ES-I3 (cell line): ENCODE data around the gene RAB40AL.
"Not testable (repeated sequence)": the region's sequence is repeated elsewhere in the genome, so short reads cannot be mapped to it uniquely, and the experiment has no call there.

Source experiments
- H3K36me3 ChIP-seq: 2 replicates; pipeline ENCODE4 v1.6.1; 2013; ENCODE audit warnings: mild to moderate bottlenecking, low read length, control low read depth, moderate library complexity; ENCODE audit not compliant: insufficient read depth
- H3K4me1 ChIP-seq: 2 replicates; pipeline ENCODE4 v1.6.1; 2013; ENCODE audit warnings: mild to moderate bottlenecking, control low read depth, low read length; ENCODE audit not compliant: insufficient read depth
- H3K9ac ChIP-seq: 2 replicates; pipeline ENCODE4 v1.6.1; 2013; ENCODE audit warnings: low read depth, mild to moderate bottlenecking, low read length, moderate library complexity
- H3K9me3 ChIP-seq: 2 replicates; pipeline ENCODE4 v1.6.1; 2013; ENCODE audit warnings: mild to moderate bottlenecking, low read length, moderate library complexity; ENCODE audit not compliant: control insufficient read depth, insufficient read depth

Gene RAB40AL

DNA sequence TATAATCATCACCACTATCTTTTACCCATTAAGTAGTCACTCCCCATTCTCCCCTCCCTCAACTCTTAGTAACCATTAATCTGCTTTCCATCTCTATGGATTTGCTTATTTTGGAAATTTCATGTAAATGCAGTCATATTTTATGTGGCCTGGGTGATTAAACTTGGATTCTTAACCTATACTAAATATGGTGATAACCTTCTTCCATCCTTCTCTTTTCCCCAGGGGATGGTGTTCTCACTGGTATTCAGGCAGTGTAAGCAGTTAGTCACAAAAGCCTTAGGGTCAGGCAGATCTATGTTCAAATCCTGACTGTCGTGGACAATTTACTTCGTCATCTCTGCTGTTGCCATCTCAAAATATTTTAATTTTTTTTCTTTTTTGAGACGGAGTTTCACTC lies 29.6 kb downstream of the RAB40AL start:
- Histone ChIP-seq H3K4me1 (no peaks in the 10 kb centered on the region), H3K36me3 (no peaks in the 10 kb centered on the region), H3K9me3 (peaks cover 10% of the 10 kb centered on the region; the same call in 1 of the 2 replicates), H3K9ac (no peak overlapping the region)

DNA sequence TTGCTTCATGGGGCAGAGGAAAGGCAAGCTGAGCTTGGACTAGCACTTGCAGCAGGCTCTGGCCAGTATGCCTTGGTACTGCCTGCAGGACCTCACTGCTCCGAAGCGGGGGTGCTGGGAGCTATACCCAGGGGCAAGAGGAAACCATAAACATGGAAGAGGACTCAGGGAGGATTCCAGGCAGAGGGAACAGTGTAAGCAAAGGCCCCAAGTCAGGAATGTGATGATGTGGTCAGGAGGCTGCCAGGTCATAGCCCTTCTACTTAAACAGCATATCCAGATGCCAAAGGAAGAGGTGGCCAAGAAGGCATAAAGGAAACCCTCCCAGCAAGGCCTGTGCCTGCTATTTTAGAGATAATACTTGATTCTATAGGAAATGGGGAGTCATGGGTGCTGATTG lies 31.1 kb downstream of the RAB40AL start:
- H3K9ac ChIP-seq: no peak overlapping the region
- H3K9me3 ChIP-seq: peaks cover 10% of the 10 kb centered on the region; the same call in 1 of the 2 replicates
- no peaks in the 10 kb centered on the region for H3K4me1 ChIP-seq
- no peaks in the 10 kb centered on the region for H3K36me3 ChIP-seq

DNA sequence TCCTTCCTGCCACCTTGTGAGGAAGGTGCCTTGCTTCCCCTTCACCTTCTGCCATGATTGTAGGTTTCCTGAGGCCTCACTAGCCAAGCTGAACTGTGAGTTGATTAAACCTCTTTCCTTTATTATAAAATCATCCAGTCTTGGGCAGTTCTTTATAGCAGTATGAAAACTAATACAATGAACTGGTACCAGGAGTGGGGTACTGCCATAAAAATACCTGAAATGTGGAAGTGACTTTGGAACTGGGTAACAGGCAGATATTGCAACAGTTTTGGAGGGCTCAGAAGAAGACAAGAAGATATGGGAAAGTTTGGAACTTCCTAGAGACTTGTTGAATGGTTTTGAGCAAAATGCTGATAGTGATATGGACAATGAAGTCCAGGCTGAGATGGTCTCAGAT lies 34.5 kb downstream of the RAB40AL start:
- H3K36me3 ChIP-seq, H3K4me1 ChIP-seq, H3K9ac ChIP-seq: not testable (repeated sequence)
- peaks cover 10% of the 10 kb centered on the region; the same call in 1 of the 2 replicates for H3K9me3 ChIP-seq

DNA sequence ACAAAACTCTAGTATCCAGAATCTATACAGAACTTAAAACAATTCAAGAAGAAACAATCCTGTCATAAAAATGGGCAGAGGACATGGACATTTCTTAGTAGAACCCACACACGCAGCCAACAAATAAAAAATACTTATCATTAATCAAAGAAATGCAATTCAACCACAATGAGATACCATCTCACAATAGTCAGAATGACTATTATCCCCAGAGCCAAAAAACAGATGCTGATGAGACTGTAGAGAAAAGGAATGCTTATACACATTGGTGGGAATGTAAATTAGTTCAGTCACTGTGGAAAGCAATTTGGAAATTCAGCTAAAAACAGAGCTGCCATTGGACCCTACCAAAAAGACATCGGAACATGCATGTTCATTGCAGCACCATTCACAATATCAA lies 37.9 kb downstream of the RAB40AL start:
- Histone ChIP-seq H3K4me1 (no peaks in the 10 kb centered on the region), H3K9ac (no peak overlapping the region), H3K9me3 (peaks cover 4% of the 10 kb centered on the region; the same call in 1 of the 2 replicates)

DNA sequence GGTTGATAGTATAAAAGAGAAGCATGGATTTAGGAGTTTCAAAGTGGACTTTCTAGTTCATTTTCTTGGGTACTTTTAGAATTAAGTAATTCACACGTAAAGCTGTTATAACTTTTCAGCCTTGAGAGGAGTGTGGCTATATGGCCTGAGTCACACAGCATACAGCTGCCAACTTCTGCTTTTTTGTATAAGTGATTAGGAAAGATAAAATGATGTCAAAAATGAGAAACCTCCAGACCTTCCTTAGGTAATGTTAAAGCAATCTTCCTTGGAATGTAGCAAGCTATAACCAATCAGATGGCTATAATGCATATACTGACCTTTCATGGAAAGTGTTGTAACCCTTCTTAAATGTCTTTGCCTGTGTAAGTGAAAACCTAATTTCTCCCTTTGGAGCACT lies 39.2 kb downstream of the RAB40AL start:
- H3K9me3 ChIP-seq: peaks cover 3% of the 10 kb centered on the region; the same call in 1 of the 2 replicates
- no peaks in the 10 kb centered on the region for H3K36me3 ChIP-seq
- H3K9ac ChIP-seq: no peak overlapping the region
- H3K4me1 ChIP-seq: no peaks in the 10 kb centered on the region

More for the DNA sequence above, 37.9 kb downstream of the RAB40AL start:
- H3K36me3 ChIP-seq: no peaks in the 10 kb centered on the region

DNA sequence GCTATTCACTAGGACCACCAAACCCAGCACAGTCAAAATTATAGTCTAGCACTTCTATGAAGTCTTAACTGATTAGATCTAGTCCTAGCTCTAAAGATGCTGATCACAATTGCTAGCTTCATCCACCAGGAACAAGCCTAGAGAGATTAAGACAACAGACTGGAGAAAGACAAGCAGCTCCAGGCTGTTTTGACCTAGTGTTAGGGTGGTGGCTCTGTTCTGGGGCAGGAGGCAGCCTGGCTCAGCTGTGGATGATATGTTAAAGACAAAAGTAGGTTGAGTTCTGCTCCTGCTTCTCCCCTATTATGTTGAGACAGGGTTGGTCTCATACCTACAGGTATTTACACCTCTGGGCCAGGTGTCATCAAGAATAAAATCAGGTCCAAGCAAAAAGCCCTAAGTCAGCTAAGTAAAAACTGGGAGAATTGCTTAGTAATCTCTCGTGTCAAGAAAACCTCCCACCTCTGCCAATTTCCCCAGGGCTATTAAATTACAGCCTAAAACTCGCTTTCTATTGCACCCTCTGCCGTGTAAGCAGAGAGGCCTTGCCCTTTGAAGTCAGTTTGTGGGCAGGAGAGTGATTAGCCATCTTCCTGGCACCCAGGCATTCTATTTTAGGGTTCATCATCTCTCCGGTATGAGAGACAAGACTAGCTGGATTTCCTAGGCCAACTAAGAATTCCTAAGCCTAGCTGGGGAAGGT lies 39.9 kb downstream of the RAB40AL start:
- Histone ChIP-seq H3K9me3 (no peaks in the 10 kb centered on the region), H3K36me3 (no peaks in the 10 kb centered on the region), H3K4me1 (no peaks in the 10 kb centered on the region), H3K9ac (no peak overlapping the region)

DNA sequence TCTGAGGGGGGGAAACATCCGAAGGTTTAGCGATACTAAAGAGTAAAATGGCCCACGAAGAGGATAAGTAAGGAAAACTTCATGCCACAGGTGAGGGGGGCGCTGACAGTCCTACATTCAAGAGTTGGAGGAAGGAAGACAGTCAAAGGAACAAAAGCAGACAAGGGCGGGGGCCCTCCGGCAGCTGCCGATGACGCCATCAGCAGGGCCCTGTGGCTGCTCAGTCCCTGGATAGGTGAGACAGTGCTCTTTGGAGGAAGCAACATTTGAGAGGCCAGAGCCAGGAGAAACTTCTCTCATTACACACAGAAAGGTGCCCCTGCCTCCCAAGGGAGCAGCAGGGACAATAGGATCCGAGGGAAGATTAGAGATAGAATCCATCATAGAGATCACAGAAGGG lies 41.5 kb downstream of the RAB40AL start:
- Histone ChIP-seq H3K9me3 (no peaks in the 10 kb centered on the region), H3K36me3 (no peaks in the 10 kb centered on the region), H3K4me1 (no peaks in the 10 kb centered on the region), H3K9ac (no peak overlapping the region)

DNA sequence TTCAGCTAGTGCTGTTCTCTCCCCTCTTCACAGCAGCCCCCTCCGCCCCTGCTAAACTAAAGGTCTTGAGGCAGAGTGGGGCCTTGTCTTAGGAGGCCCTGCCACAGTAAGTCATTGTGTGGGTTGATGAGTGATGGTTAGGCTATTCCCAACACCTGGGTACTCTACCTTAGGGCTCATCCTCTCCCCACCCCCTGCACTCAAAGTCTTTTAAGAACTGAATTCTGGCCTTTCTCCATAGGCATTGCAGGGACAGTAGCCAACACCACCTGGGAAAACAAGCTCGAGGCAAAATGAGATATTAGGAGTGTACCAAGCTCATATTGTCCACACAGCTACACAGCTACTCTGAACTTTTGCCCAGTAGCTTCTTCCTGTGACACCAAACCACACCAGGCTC lies 42.5 kb downstream of the RAB40AL start:
- Histone ChIP-seq H3K9ac (no peak overlapping the region), H3K9me3 (no peaks in the 10 kb centered on the region), H3K4me1 (no peaks in the 10 kb centered on the region), H3K36me3 (no peaks in the 10 kb centered on the region)

DNA sequence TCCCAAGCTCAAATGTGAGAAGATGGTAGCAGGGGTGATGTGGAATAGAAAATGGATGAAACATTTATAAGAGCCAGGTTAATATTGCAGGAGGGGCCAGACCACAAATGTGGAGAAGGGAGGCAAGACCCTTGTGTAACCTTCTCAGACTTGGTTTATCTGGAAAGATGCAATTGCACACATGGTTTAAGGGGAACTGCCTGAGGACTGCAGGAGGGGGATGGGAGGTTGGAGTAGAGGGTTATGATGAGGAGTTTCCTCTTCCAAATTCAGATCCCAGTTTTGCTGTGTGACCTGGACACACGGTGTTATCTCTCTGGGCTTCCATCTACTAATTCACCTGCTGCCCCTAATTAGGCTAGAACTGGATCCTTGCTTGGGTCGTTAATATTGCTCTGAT lies 46.1 kb downstream of the RAB40AL start:
- H3K36me3 ChIP-seq: no peaks in the 10 kb centered on the region
- H3K9ac ChIP-seq: no peak overlapping the region
- no peaks in the 10 kb centered on the region for H3K4me1 ChIP-seq
- no peaks in the 10 kb centered on the region for H3K9me3 ChIP-seq

DNA sequence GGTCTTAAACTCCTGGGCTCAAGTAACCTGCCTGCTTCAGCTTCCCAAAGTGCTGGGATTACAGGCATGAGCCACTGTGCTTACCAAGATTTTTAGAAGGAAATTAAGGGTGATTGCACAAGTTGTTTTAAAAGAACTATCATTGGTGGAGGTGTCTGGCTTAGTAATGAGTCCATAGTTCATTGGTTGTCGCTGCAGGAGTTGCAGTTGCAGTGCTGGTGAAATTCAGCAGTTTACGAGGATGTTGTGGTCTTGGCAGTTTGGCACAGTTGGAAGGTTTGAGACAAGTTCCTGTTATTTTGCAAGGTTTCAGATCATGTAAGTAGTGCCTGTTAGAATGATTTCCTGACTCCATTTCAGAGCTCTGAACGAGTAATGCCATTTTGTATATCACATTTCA lies 48.1 kb downstream of the RAB40AL start:
- Histone ChIP-seq H3K36me3 (no peaks in the 10 kb centered on the region), H3K4me1 (no peaks in the 10 kb centered on the region), H3K9me3 (no peaks in the 10 kb centered on the region), H3K9ac (no peak overlapping the region)
